Left renal cortex interstitium (tissue), 4 donors: ENCODE data around the gene BASP1. TPM values are rescaled to one million over a fixed set of nuclear protein-coding genes. Genes with fewer than 3 reads are reported as not detected.
"Not testable (repeated sequence)": the region's sequence is repeated elsewhere in the genome, so short reads cannot be mapped to it uniquely, and the experiment has no call there.

Experiments used
- DNase-seq, 4 donors: peaks; one replicate each; pipeline ENCODE4 v3.0.0-alpha.2; 2013; ENCODE audit warnings: low read depth in 4 of 4, low spot score in 2 of 4, missing footprints in 1 of 4
- polyA plus RNA-seq, 4 donors: library from polyadenylated mRNA; unstranded; fragments of 120-200 nt; gene quantifications; one replicate each; pipeline ENCODE4 v1.2.1, GENCODE V29; 2013; ENCODE audit not compliant: insufficient read length in 4 of 4

Gene BASP1
- polyA plus RNA-seq, 4 donors, result 80.2 to 106 (median 93.2) TPM

GRCh38 chr5:17190799-17191391 lies 26.5 kb upstream of the BASP1 start:
- DNase-seq, result no peak

- DNase-seq, result not testable (repeated sequence)
Observed at GRCh38 chr5:17191574-17191973, 25.9 kb upstream of the BASP1 start.

DNA sequence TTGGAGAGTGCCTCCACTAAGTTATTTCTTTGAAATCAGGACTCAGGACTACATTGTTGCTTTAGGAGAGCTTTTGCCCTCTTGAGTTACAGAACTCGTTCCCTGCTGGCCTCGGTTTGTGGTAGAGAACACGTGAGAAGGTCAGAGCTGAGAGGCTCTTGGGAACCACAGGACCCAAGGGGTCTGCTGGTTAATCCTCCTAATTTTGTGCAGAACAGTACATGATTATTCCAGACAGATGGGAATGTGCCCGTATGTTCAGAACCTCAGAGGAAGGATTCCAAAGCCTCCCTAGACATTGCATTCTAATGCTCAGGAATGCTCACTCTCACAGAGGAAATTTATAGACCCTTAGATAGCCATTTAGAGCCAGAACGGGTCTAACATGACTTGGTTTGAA lies 25.2 kb upstream of the BASP1 start:
- DNase-seq, result no peak

- no peak for DNase-seq
Observed at GRCh38 chr5:17196024-17196423, 21.4 kb upstream of the BASP1 start.

- no peak for DNase-seq
Observed at GRCh38 chr5:17196697-17197096, 20.7 kb upstream of the BASP1 start.

DNA sequence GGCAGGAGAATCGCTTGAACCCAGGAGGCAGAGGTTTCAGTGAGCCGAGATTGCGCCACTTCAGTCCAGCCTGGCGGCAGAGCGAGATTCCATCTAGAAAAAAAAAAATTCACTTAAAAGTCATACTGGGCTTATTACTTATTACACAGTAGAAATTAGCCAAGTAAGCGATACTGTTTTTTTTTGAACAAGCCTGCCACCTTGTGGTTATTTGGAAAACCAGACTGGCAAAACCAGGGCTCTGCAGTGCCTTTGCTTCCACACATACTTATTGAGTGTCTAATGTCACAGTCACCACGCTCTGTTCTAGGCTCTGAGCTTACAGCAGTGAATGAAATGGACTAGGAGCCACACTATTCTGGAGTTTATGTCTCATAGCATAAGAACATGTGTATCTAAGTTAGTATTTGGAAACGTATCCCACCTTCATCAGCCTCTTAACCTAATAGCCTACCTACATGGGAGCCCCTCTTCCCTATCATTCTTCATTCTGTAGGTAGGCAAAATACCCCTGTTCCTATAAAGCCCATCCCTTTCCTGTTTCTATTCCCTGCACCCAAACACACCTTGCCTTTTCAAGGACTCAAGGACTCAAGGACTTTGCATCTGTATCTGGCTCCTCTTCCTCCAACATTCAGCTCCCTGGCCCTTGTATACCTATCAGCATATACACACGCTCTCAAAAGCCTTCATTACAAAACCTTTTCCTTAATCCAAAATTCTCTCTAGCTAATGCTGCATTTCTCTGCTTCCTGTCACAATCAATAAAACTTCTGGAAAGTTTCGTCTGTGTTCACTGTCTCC lies 13.9 kb upstream of the BASP1 start:
- peak; percentile 50 to 58 (median 52) for DNase-seq

- DNase-seq, result no peak
Observed at GRCh38 chr5:17204133-17204489, 13.3 kb upstream of the BASP1 start.

DNA sequence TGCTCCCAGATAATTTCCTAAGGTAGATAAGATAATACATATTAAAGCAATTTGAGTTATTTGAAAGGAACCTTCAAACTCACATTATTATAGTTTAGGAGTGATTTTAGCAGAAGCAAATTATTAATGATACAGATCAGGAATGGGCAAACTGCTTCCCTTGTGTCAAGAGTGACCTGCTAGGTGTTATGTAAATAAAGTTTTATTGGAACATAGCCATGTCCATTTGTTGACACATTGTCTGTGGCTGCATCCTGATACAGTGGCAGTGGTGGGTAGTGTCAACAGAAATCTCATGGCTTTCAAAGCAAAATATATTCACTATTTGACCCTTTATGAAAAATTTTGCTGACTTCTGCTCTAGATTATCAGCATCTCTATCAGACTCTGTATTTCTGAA lies 11.4 kb upstream of the BASP1 start:
- no peak for DNase-seq

DNA sequence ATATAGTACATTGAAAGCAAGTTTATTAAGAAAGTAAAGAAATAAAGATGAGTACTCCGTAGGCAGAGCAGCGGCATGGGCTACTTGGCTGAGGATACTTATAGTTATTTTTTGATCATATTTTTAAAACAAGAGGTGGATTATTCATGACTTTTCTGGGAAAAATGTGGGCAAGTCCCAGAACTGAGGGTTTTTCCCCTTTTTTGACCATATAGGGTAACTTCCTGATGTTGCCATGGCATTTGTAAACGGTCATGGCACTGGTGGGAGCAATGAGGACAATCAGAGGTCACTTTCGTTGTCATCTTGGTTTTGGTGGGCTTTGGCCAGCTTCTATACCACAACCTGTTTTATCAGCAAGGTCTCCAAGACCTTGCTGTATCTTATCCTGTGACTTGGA lies 5.2 kb upstream of the BASP1 start:
- DNase-seq, result no peak

DNA sequence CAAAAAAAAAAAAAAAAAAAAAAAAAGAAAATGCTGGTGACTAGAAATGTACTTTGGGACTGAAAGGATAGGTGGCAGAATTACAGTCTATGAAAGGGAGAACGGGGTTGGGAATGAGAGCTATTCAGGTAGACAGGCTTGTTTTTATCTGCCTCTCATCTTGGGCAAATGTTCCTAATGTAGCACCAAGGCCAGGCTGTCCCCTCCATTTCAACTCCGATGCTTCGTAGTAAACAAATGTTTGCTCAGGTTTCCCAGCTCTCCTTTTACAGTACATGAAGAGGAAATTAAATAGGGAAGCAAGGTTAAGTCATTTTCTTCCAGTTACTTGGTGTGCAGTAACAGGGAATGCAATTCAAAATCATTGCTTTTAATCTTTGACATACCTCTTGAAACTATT lies 4.4 kb upstream of the BASP1 start:
- DNase-seq, result no peak

GRCh38 chr5:17213938-17214337 lies 3.5 kb upstream of the BASP1 start:
- DNase-seq, result no peak

GRCh38 chr5:17214893-17215292 lies 2.5 kb upstream of the BASP1 start:
- no peak for DNase-seq

DNA sequence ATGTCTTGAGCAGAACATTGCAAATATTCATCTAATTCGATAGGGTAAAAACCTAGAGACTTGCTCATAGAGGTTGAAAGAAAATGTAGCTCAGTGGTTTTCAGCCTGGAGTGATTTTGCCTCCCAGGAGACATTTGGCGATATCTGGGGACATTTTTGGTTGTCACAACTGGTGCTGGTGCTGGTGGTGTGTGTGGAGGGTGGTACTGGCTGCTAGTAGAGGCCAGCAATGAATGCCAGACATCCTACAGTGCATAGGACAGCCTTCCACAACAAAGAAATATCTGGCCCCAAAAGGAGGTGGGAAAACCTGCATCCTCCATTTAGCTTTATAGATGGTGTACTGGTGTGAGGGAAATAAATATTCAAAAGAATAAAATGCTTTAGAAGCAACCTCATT lies 2.1 kb upstream of the BASP1 start:
- no peak for DNase-seq

DNA sequence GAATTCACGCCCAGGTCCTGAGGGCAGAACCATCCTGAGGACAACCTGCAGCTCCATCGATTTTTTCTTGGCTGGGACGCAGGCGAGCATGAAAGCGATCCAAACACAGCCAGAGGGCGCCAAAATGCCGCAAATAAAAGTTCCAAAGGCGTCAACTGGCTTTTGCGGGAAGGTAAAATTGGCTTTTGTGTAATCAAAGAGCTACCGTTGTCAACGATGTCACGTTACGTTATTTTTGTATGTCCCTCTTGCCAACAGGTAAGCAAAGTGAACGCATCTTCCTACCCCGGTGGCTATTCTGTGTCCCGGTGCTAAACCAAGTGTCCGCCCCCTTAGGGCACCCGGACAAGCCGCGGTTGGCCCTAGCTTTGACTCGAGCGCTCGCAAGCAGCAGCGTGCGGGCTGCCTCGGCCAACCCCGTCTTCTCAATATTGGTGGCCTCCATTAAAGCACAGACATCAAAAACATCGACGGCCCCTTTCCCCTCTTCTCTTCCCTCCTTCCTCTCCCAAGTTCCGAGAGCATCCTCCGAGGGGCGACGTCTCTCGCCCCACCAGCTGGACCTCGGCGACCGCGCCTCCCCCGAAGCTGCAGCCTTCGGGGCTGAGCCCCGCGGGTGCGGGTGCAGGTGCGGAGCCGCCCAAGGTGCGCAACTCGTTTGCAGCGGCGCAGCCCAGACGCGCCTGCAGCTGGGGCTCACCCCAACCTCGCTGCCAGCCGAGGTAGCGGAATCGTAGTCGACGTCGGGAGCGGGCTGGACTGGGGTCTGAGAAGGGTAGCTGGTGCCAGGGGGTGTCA lies 1.1 kb upstream of the BASP1 start:
- peak; percentile 72 to 89 (median 85) for DNase-seq

- DNase-seq, result peak in 2 of 4 donors; percentile 45 to 47
Observed at GRCh38 chr5:17216974-17217492, 398 bp upstream of the BASP1 start.

GRCh38 chr5:17218353-17219005 lies 1.0 kb downstream of the BASP1 start:
- peak in 3 of 4 donors; percentile 18 to 31 (median 20) for DNase-seq

DNA sequence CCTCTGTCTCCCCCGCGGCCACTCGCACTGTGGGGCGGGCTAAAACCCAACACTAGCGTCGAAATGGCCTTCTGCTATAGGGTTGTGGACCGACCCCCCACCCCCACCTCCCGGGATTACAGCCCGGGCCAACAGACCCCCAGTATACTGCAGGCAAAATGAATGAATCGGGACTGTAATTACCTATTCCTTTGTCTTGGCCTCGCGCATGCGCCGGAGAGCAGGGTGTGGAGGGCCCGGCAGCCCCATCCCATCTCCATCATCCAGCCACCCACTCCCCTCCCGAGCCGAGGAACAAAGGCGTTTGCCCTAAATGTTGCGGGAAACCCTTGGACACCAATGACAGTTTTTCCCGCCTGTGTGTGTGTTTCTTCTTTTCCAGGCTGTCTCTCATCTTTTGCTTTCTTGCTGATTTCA lies 1.6 kb downstream of the BASP1 start:
- peak in 3 of 4 donors; percentile 30 to 56 (median 51) for DNase-seq

GRCh38 chr5:17219469-17219868 lies 2.0 kb downstream of the BASP1 start:
- DNase-seq, result no peak

GRCh38 chr5:17219992-17220391 lies 2.6 kb downstream of the BASP1 start:
- DNase-seq, result no peak

GRCh38 chr5:17220469-17220868 lies 3.0 kb downstream of the BASP1 start:
- DNase-seq, result no peak
